ENCODE data around the gene DPP8.
"Not testable (repeated sequence)": the region's sequence is repeated elsewhere in the genome, so short reads cannot be mapped to it uniquely, and the experiment has no call there.

Gene DPP8

GRCh38 chr15:65516997-65517865, at the start of gene DPP8:
TSS of gene DPP8 (minus strand) at chr15:65517689. CDS start at chr15:65512553, 5,136 bp downstream.
- peak; percentile 83 to 97 (median 94) for DNase-seq

- DNase-seq, result no peak
These were observed 44.4 kb upstream of the DPP8 start for GRCh38 chr15:65561934-65562333.

- DNase-seq, result no peak
These were observed 42.5 kb upstream of the DPP8 start for GRCh38 chr15:65559941-65560340.

- no peak for DNase-seq
These were observed 41.7 kb upstream of the DPP8 start for GRCh38 chr15:65558997-65559760.

DNA sequence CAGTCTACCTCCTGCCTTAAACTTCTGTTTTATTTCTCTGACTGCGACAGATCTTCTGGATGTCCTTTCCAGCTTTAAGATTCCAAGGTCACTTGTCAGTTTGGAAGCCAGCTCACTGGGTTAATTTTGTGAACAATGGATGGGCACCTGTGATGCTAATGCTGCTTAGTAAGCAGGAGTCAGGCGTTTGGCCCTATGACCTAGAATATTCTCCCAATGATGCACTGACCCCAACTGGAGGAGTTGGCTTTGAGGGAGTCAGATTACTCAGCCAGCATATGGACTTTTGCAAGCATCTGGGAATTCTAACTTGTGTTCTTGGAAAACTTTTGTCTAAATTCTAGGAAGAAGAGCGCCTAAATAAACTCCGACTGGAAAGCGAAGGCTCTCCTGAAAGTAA, 40.8 kb upstream of the DPP8 start:
- DNase-seq, result no peak

DNA sequence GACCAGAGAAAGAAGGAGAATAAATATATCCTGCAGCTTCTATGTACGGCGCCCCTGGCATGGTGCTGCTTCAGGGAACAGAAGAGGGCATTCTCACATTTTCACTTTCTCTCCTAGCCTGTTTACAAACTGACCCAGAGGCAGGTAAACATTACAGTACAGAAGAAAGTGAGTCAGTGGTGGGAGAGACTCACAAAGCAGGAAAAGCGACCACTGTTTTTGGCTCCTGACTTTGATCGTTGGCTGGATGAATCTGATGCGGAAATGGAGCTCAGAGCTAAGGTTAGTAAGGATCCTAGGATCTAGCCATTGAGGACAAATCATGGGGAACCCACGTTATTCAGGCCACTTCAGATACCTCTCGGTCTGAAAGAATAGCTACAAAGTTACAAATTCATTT, 39.1 kb upstream of the DPP8 start:
- DNase-seq, result no peak

- no peak for DNase-seq
These were observed 36.2 kb upstream of the DPP8 start for GRCh38 chr15:65553691-65554090.

GRCh38 chr15:65552851-65553250, 35.4 kb upstream of the DPP8 start:
- not testable (repeated sequence) for DNase-seq

DNA sequence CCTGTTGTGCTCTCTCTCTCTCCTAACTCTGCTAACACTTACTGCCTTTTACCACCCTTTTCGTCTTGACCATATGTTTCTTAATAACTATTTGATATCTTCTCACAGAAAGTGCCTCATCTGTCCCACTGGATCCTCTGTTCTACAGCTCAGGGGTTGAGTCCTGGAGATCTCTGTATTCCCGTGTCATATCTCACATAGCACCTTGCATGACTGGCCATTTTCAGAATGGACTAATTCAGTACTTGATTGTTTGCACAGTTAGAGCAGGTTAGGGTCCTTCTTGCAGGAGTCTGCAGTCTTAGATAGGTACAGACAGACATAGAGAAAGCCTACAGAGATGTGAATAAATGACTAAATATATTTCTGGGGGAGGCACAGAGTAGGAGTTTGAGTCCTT, 33.7 kb upstream of the DPP8 start:
- DNase-seq, result no peak

DNA sequence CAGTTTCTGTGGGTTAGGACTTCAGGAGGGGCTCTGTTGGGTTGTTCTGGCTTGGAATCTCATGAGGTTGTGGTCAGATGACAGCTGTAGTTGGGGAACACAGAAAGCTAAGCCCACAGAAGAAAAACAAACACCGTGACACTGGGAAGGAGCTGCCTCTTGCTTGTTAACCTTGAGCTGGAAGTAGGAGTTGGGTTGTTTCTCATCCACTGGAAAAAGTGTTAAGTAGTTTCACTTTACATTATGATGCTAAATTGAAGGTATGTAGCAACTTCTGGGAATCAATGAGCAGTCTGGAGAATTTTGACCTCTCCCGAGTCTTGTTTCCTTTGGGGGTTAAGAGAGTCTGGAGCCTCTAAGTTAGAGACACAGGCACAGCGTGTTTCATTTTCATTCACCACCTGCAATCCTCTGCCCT, 33.2 kb upstream of the DPP8 start:
- DNase-seq, result no peak

DNA sequence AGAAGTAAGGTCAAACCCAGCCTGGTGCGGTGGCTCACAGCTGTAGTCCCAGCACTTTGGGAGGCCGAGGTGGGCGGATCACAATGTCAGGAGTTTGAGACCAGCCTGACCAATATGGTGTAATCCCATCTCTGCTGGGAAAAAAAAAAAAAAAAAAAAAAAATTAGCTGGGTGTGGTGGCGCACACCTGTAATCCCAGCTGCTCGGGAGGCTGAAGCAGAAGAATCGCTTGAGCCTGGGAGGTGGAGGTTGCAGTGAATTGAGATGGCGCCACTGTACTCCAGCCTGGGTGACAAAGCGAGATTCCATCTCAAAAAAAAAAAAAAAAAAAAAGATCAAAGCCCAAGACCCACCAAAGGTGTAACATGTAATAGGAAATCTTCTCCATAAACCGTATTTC, 31.8 kb upstream of the DPP8 start:
- DNase-seq, result not testable (repeated sequence)

GRCh38 chr15:65547841-65548240, 30.4 kb upstream of the DPP8 start:
- DNase-seq, result no peak

DNA sequence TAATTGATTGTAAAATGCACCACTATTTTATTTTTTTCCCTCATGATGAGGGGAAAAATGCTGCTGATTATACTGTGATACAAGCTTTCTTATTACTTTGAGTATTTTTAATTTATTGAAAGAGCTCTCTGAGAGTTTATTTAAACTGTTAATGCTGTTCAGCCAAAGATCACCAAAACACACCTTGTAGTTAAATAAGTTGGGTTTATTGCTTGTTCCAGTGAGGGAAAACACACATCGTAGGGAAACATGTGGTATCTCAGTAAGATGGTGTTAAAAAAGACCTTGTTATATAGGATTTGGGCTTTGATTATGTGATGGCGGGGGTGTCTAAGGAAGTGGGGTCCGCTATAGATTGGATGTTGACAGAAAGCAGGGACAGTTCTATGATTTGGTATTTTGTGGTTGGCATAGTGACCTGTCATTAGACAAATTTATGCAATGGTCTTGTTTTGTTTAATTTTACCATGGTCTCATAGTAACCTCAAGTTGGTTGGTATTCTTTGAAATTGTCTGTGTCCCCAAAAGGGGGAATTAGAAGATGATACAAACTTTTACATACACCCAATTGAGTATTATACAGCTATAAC, 23.8 kb upstream of the DPP8 start:
- DNase-seq, result no peak

DNA sequence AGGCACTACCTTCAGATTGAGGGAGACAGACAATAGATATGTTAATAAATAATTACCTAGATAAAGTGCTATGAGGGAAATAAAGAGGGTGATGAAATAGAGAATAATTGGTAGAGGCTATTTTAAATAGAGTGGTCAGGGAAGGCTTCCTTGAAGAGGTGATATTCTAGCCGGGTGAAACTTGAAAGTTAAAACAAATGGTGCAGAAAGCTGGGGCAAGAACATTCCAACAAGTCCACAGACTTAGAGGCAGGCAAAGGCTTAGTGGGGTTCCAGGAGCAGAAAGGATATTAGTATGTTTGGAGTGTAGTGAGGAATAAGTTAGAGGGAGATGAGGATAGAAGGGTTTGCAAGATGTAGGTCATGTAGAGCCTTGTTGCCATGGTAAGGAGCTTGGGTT, 22.8 kb upstream of the DPP8 start:
- DNase-seq, result no peak

GRCh38 chr15:65535192-65535591, 17.7 kb upstream of the DPP8 start:
- no peak for DNase-seq

DNA sequence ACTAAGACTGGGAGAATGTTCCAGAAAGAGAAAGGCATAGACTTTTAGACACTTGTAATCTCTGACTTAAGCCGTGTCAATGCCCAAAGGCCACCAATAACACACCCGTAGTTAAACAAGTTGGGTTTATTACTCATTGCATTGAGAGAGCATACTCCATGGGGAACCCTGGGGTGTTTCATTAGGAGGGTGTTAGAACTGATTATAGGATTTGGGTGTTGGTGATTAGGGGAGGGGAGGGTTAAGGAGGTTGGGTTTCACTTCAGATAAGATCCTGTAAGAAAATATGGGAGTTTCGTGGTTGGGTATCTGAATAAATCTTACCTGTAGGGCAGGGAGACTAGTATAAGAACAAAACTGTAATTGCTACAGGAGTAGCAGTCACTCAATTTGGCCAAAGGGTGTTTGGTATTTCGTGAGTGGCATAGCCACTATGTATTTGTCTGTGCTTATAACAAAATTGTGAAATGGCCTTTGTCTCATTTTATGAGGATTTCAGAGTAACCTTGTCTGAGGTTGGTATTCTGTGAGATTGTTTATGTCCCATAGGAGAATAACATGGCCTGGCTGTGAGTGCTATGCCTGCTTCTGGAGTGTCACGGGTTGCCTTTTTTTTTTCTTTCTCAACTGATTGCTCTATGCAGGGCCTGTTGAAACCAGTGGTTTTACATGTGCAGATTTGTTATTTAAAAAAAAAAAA, 15.7 kb upstream of the DPP8 start:
- DNase-seq, result peak; percentile 0 to 62 (median 29)

DNA sequence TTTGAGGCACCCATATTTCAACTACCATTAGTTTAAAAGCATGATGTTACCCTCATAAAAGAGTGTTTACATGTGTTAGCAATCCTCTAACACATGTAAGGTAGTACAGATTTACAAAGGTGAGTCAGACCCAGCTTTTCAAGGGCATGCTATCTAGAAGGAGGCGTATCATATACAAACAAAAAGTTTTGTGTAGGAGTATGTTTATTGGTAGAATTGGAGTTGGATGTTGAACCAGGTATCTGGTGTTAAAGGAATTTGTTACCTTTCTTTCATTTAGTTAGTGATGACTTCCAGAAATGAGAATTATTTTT, 15.2 kb upstream of the DPP8 start:
- DNase-seq, result peak in 1 of 3 experiments; percentile 42

DNA sequence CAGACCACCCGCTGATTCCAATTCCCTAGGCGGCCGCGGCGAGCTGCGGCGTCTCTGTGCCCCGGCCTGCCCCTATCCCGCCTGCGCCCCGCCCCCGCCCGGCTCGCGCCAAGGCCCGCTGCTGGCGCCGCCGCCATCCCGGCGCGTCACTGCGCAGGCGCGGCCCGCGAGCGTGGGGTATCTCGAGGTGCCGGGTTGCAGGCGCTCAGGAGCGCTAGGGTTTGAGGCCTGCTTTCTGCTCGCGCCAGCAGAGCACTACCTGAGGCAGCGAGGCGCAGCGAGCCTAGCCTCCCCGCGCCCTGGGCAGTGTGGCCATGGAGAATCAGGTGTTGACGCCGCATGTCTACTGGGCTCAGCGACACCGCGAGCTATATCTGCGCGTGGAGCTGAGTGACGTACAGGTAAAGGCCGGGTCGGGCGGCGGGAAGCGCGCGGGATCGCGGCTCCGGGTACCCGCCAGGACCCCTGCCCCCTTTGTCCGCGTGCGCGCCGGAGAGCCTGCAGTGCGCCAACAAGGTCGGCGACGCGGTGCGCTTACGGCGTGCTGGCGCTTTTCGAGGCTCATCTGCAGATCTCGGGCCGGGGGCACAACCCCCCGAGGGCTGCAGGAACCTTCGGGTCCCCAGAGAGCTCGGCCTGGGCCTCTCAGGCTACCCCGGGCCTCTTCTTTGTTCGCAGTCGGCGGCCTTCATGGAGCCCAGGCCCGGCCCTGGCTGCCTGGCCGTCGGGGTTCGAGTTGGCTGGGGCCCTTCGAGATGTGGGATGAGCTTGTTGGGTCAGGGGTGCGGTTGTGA, 13.0 kb upstream of the DPP8 start, which contains the start of gene HACD3:
HACD3 (plus strand) TSS at position 146 of the 794 bp plus-strand sequence; CDS start at position 315, 169 bp downstream.
- peak; percentile 81 to 97 (median 97) for DNase-seq

GRCh38 chr15:65529762-65530317, 12.4 kb upstream of the DPP8 start:
- no peak for DNase-seq

GRCh38 chr15:65528461-65529060, 11.1 kb upstream of the DPP8 start:
- no peak for DNase-seq

GRCh38 chr15:65525622-65526021, 8.1 kb upstream of the DPP8 start:
- DNase-seq, result peak in 1 of 3 experiments; percentile 59
